HepG2 (cell line): ENCODE data around the gene PDK1. TPM values are rescaled to one million over a fixed set of nuclear protein-coding genes. Genes with fewer than 3 reads are reported as not detected.

Experiments
- ATAC-seq: fragments of 200-7000 bp; cut with Tn5 transposase; 3 replicates; pipeline ENCODE4 v1.9.1; 2020; ENCODE audit warnings: mild to moderate bottlenecking, moderate library complexity
- BruUV-seq: library from RNA; stranded (reverse); fragments of 400-500 nt; replicated peaks from 2 replicates; lab custom pipeline; 2021; lab: Mats Ljungman, UMichigan
- CTCF ChIA-PET: fragments of 300-600 bp; formaldehyde crosslinking; extraction: SDS; loops from one replicate; lab custom pipeline; 2021; ENCODE audit warnings: low total read pairs, inconsistent platforms, low intra/inter-chr PET ratio; lab: Yijun Ruan, JAX
- POLR2A ChIA-PET: fragments of 350-600 bp; sonication (Branson Sonifier 250); formaldehyde crosslinking; loops from one replicate; lab custom pipeline; 2020; ENCODE audit warnings: antibody characterized with exemption, inconsistent platforms; lab: Yijun Ruan, JAX
- DNase-seq: peaks from one replicate; pipeline ENCODE4 v3.0.0-alpha.2; 2015; ENCODE audit warnings: low spot score
- FAIRE-seq: peaks from 3 replicates; lab custom pipeline; 2011; peaks lifted over from hg19 to GRCh38; lab: Jason Lieb, UNC
- H2AFZ ChIP-seq: one replicate; pipeline ENCODE4 v1.6.1; 2011; ENCODE audit warnings: low read length, inconsistent platforms
- H3K27ac ChIP-seq: fragments of 300-600 bp; 3 replicates; pipeline ENCODE4 v1.8.0; 2011; ENCODE audit warnings: mixed run types, mild to moderate bottlenecking, mixed read lengths, low read length, inconsistent platforms; ENCODE audit not compliant: insufficient read depth; ENCODE audit errors: extremely low read length
- H3K27me3 ChIP-seq, 2 experiments: fragments of 200-600 bp in 1 of 2; 2 replicates in 1 of 2; 3 replicates in 1 of 2; pipeline versions ENCODE4 v1.6.0 to v1.8.0; 2011; ENCODE audit warnings: low read length in 2 of 2, mild to moderate bottlenecking in 2 of 2, moderate library complexity in 2 of 2, inconsistent platforms in 1 of 2; ENCODE audit not compliant: insufficient read depth in 2 of 2, control insufficient read depth in 1 of 2
- H3K36me3 ChIP-seq, 2 experiments: fragments of 200-600 bp in 1 of 2; replicated peaks in 1 of 2; 2 replicates in 1 of 2; 3 replicates in 1 of 2; pipeline versions ENCODE4 v1.5.1 to v1.8.0; 2011; ENCODE audit warnings: low read length in 2 of 2, inconsistent platforms in 1 of 2; ENCODE audit not compliant: insufficient read depth in 2 of 2, control insufficient read depth in 1 of 2
- H3K4me1 ChIP-seq: 2 replicates; pipeline ENCODE4 v1.5.1; 2012; ENCODE audit warnings: low read length, inconsistent platforms; ENCODE audit not compliant: insufficient read depth
- H3K4me2 ChIP-seq: 2 replicates; pipeline ENCODE4 v1.6.0; 2011; ENCODE audit warnings: low read depth, low read length, inconsistent platforms
- H3K4me3 ChIP-seq, 3 experiments: fragments of 200-600 bp in 1 of 3; sonication (generic), shearing (Covaris generic) in 1 of 3; replicated peaks in 1 of 3; 2 replicates each; pipeline ENCODE4 v1.5.1; 2011 to 2016; ENCODE audit warnings: low read length in 3 of 3, inconsistent platforms in 2 of 3, low read depth in 2 of 3, mild to moderate bottlenecking in 2 of 3, control low read depth in 1 of 3, mixed read lengths in 1 of 3; ENCODE audit not compliant: insufficient read depth in 1 of 3
- H3K79me2 ChIP-seq: one replicate; pipeline ENCODE4 v1.6.1; 2011; ENCODE audit warnings: low read length, inconsistent platforms; ENCODE audit not compliant: insufficient read depth
- H3K9ac ChIP-seq: 2 replicates; pipeline ENCODE4 v1.6.0; 2011; ENCODE audit warnings: mild to moderate bottlenecking, low read depth, low read length, inconsistent platforms; ENCODE audit not compliant: insufficient read depth
- H3K9me3 ChIP-seq: 2 replicates; pipeline ENCODE4 v1.5.1; 2012; ENCODE audit warnings: mild to moderate bottlenecking, low read length
- H4K20me1 ChIP-seq: 2 replicates; pipeline ENCODE4 v1.6.0; 2011; ENCODE audit warnings: inconsistent platforms, mild to moderate bottlenecking, low read length, moderate library complexity; ENCODE audit not compliant: insufficient read depth
- BATF2 ChIP-seq: sonication (generic); formaldehyde crosslinking; IDR thresholded peaks from 2 replicates; pipeline ENCODE4 v1.8.0; 2022; ENCODE audit warnings: mild to moderate bottlenecking, missing genetic modification reagents, moderate library complexity
- GMEB1 ChIP-seq: sonication (generic); formaldehyde crosslinking; IDR thresholded peaks from 2 replicates; pipeline ENCODE4 v1.5.1; 2020; ENCODE audit warnings: missing genetic modification reagents, mild to moderate bottlenecking, borderline replicate concordance
- HIC2 ChIP-seq: sonication (generic); formaldehyde crosslinking; IDR thresholded peaks from 2 replicates; pipeline ENCODE4 v1.9.0; 2022; ENCODE audit warnings: low read depth, missing genetic modification reagents
- HOXA5 ChIP-seq: sonication (generic); formaldehyde crosslinking; IDR thresholded peaks from 2 replicates; pipeline ENCODE4 v1.4.0; 2020; ENCODE audit warnings: missing genetic modification reagents
- MBNL3 ChIP-seq: fragments of 250-450 bp; sonication (Bioruptor Pico); conservative IDR thresholded peaks from 2 replicates; pipeline ENCODE4 v1.8.0; 2022; ENCODE audit warnings: mild to moderate bottlenecking, inconsistent platforms
- NFE2L1 ChIP-seq: sonication (generic); formaldehyde crosslinking; IDR thresholded peaks from 2 replicates; pipeline ENCODE4 v1.4.0; 2020; ENCODE audit warnings: missing genetic modification reagents, mild to moderate bottlenecking, borderline replicate concordance
- NFKB2 ChIP-seq: sonication (generic); formaldehyde crosslinking; IDR thresholded peaks from 2 replicates; pipeline ENCODE4 v1.4.0; 2020; ENCODE audit warnings: missing genetic modification reagents, borderline replicate concordance
- SP140L ChIP-seq: sonication (generic); formaldehyde crosslinking; IDR thresholded peaks from 2 replicates; pipeline ENCODE4 v1.4.0; 2020; ENCODE audit warnings: missing genetic modification reagents, borderline replicate concordance
- ZFP91 ChIP-seq: sonication (generic); formaldehyde crosslinking; IDR thresholded peaks from 2 replicates; pipeline ENCODE4 v1.9.0; 2022; ENCODE audit warnings: missing genetic modification reagents, mild to moderate bottlenecking, borderline replicate concordance
- ZNF235 ChIP-seq: sonication (generic); formaldehyde crosslinking; IDR thresholded peaks from 2 replicates; pipeline ENCODE4 v1.8.1; 2023; ENCODE audit warnings: mild to moderate bottlenecking, missing genetic modification reagents, borderline replicate concordance
- WGBS: methylation state at CpG from one replicate; pipeline ENCODE4 v1.1.6; 2017; ENCODE audit warnings: low lambda C conversion rate; 5-methylcytosine and 5-hydroxymethylcytosine counted together
- in situ Hi-C: cut with HindIII; loops from 2 replicates; pipeline ENCODE4 v1.10.0; 2017; ENCODE audit warnings: low pct_unique_long_range_greater_than_20kb; ENCODE audit not compliant: extremely low pct_ligation_motif_present
- intact Hi-C: fragments of 100-400 bp; cut with micrococcal nuclease; formaldehyde crosslinking; loops from one replicate; pipeline ENCODE4 v1.10.0; 2022; ENCODE audit not compliant: unreplicated experiment
- polyA plus RNA-seq, 8 experiments: library from polyadenylated mRNA; depleted of rRNA in 3 of 8; stranded (reverse) in 7 of 8; unstranded in 1 of 8; fragments of >200 nt; fragmentation: Illumina TruSeq in 4 of 8; extraction: Trizol in 4 of 8; gene quantifications; 2 replicates each; pipeline versions ENCODE4 v1.2.1 to v1.2.3, GENCODE V29; 2011 to 2016; ENCODE audit warnings: low read depth in 4 of 8, missing spikeins in 1 of 8, mixed read lengths in 1 of 8; ENCODE audit not compliant: insufficient read depth in 1 of 8
- total RNA-seq, 5 experiments: library from RNA; depleted of rRNA; stranded (reverse); fragments of >200 nt; fragmentation: Illumina TruSeq; extraction: Trizol; gene quantifications; 2 replicates each; pipeline ENCODE4 v1.2.3, GENCODE V29; 2016; ENCODE audit warnings: low read depth in 1 of 5

The PDK1 gene
- total and polyA plus RNA-seq, 2 of the 13 experiments (the other 11 are each of a cell fraction or from before 2014, with no cell fraction given): 11.9 to 96.9 TPM

- Histone ChIP-seq H3K27me3 (no peaks in the 10 kb centered on the region), H3K4me2 (no peak overlapping the region), H3K79me2 (no peaks in the 10 kb centered on the region), H2AFZ (no peak overlapping the region), H3K27ac (no peak overlapping the region), H3K4me3 (no peak overlapping the region), H3K36me3 (no peaks in the 10 kb centered on the region), H4K20me1 (no peaks in the 10 kb centered on the region), H3K9ac (no peak overlapping the region), H3K4me1 (no peaks in the 10 kb centered on the region), H3K9me3 (peaks cover 16% of the 10 kb centered on the region)
- FAIRE-seq (no peak), ATAC-seq (no peak), DNase-seq (no peak)
- intact Hi-C loops: no loop called here
- POLR2A ChIA-PET: no interaction called here
- CTCF ChIA-PET: no interaction called here
- in situ Hi-C loops: no loop called here
- TF ChIP-seq BATF2: no peak
- no TSS peak for BruUV-seq
Measured at GRCh38 chr2:172540421-172540820, 15.5 kb upstream of the PDK1 start.

- DNase-seq (no peak), ATAC-seq (no peak), FAIRE-seq (no peak)
- 70% methylated on average over 2 of the region's 2 CpGs for WGBS
- no peak overlapping the region for H3K9ac ChIP-seq
- H3K27ac ChIP-seq: no peak overlapping the region
- no peaks in the 10 kb centered on the region for H3K36me3 ChIP-seq
- no peak overlapping the region for H3K4me3 ChIP-seq
- in situ Hi-C loops (no loop called here), intact Hi-C loops (no loop called here)
- POLR2A ChIA-PET: no interaction called here
- H2AFZ ChIP-seq: no peak overlapping the region
- H3K4me1 ChIP-seq: no peaks in the 10 kb centered on the region
- H3K27me3 ChIP-seq: no peaks in the 10 kb centered on the region
- BruUV-seq: no TSS peak
- CTCF ChIA-PET: no interaction called here
- H3K4me2 ChIP-seq: no peak overlapping the region
- H4K20me1 ChIP-seq: no peaks in the 10 kb centered on the region
- 0 out of 2 replicates have a peak, but pooled peaks cover under 1% of the 10 kb centered on the region for H3K9me3 ChIP-seq
- H3K79me2 ChIP-seq: no peaks in the 10 kb centered on the region
- TF ChIP-seq NFKB2 (CRISPR knock-in tag): no peak
- TF ChIP-seq ZFP91 (CRISPR knock-in tag): no peak
- TF ChIP-seq HIC2: no peak
- no peak for TF ChIP-seq GMEB1
- no peak for TF ChIP-seq MBNL3 (CRISPR knock-in tag)
- TF ChIP-seq HOXA5: no peak
- TF ChIP-seq SP140L (CRISPR knock-in tag): no peak
- no peak for TF ChIP-seq ZNF235 (CRISPR knock-in tag)
- no peak for TF ChIP-seq NFE2L1 (CRISPR knock-in tag)
Measured at GRCh38 chr2:172545408-172546075, 10.3 kb upstream of the PDK1 start.
